H9 (cell line): ENCODE data around the gene TTN. TPM values are rescaled to one million over a fixed set of nuclear protein-coding genes. Genes with fewer than 3 reads are reported as not detected.

Source experiments
- DNase-seq: peaks from one replicate; pipeline ENCODE4 v3.0.0-alpha.2; 2017
- H2AFZ ChIP-seq: one replicate; pipeline ENCODE4 v1.6.1; 2013; ENCODE audit warnings: mild to moderate bottlenecking, low read length, control low read depth, moderate library complexity
- H2AK5ac ChIP-seq: 2 replicates; pipeline ENCODE4 v1.6.1; 2013; ENCODE audit warnings: low read length, control low read depth, mixed read lengths; ENCODE audit not compliant: insufficient read length
- H2BK120ac ChIP-seq: one replicate; pipeline ENCODE4 v1.6.1; 2013; ENCODE audit warnings: low read depth, mild to moderate bottlenecking, low read length, control low read depth, inconsistent platforms; ENCODE audit not compliant: poor library complexity, severe bottlenecking
- H2BK12ac ChIP-seq: 2 replicates; pipeline ENCODE4 v1.6.1; 2013; ENCODE audit warnings: low read length, control low read depth, mixed read lengths, low read depth; ENCODE audit not compliant: insufficient read length
- H2BK15ac ChIP-seq: 2 replicates; pipeline ENCODE4 v1.6.1; 2013; ENCODE audit warnings: low read depth, low read length, control low read depth
- H2BK20ac ChIP-seq: one replicate; pipeline ENCODE4 v1.6.1; 2013; ENCODE audit warnings: low read depth, mild to moderate bottlenecking, low read length, control low read depth, inconsistent platforms; ENCODE audit not compliant: poor library complexity, severe bottlenecking
- H2BK5ac ChIP-seq: 2 replicates; pipeline ENCODE4 v1.6.1; 2013; ENCODE audit warnings: low read length, control low read depth, mixed read lengths; ENCODE audit not compliant: insufficient read length
- H3K14ac ChIP-seq: 2 replicates; pipeline ENCODE4 v1.6.1; 2013; ENCODE audit warnings: low read length, control low read depth; ENCODE audit not compliant: insufficient read depth
- H3K18ac ChIP-seq: 2 replicates; pipeline ENCODE4 v1.6.1; 2013; ENCODE audit warnings: low read depth, mild to moderate bottlenecking, mixed read lengths, low read length, control low read depth; ENCODE audit not compliant: insufficient read length
- H3K23ac ChIP-seq: 2 replicates; pipeline ENCODE4 v1.6.1; 2013; ENCODE audit warnings: low read length, control low read depth, mixed read lengths, low read depth; ENCODE audit not compliant: insufficient read length
- H3K23me2 ChIP-seq: 2 replicates; pipeline ENCODE4 v1.6.1; 2013; ENCODE audit warnings: low read depth, mild to moderate bottlenecking, mixed read lengths, low read length, control low read depth; ENCODE audit not compliant: insufficient read length, poor library complexity, severe bottlenecking
- H3K27ac ChIP-seq: 2 replicates; pipeline ENCODE4 v1.5.1; 2013; ENCODE audit warnings: low read length, control low read depth, mixed read lengths, low read depth; ENCODE audit not compliant: insufficient read length
- H3K27me3 ChIP-seq: 2 replicates; pipeline ENCODE4 v1.6.1; 2013; ENCODE audit warnings: low read length, control low read depth, inconsistent platforms; ENCODE audit not compliant: insufficient read depth
- H3K4ac ChIP-seq: 2 replicates; pipeline ENCODE4 v1.6.1; 2013; ENCODE audit warnings: low read depth, mild to moderate bottlenecking, control low read depth, inconsistent platforms, low read length, moderate library complexity
- H3K4me1 ChIP-seq: 2 replicates; pipeline ENCODE4 v1.6.1; 2013; ENCODE audit warnings: low read length, control low read depth, inconsistent platforms; ENCODE audit not compliant: insufficient read depth
- H3K4me2 ChIP-seq: 2 replicates; pipeline ENCODE4 v1.6.1; 2013; ENCODE audit warnings: low read length, control low read depth, mixed read lengths; ENCODE audit not compliant: insufficient read length, insufficient read depth
- H3K56ac ChIP-seq: 2 replicates; pipeline ENCODE4 v1.6.1; 2013; ENCODE audit warnings: low read depth, mild to moderate bottlenecking, mixed read lengths, low read length, control low read depth; ENCODE audit not compliant: insufficient read length
- H3K79me1 ChIP-seq: 2 replicates; pipeline ENCODE4 v1.6.1; 2013; ENCODE audit warnings: low read depth, mild to moderate bottlenecking, moderate library complexity, low read length, control low read depth, inconsistent platforms; ENCODE audit not compliant: insufficient read depth, poor library complexity, severe bottlenecking
- H3K79me2 ChIP-seq: 2 replicates; pipeline ENCODE4 v1.6.1; 2013; ENCODE audit warnings: low read length, control low read depth, inconsistent platforms; ENCODE audit not compliant: insufficient read depth
- H3K9ac ChIP-seq: 2 replicates; pipeline ENCODE4 v1.6.1; 2013; ENCODE audit warnings: low read length, control low read depth, mixed read lengths; ENCODE audit not compliant: insufficient read length; ENCODE audit errors: extremely low read depth
- H3K9me3 ChIP-seq: one replicate; pipeline ENCODE4 v1.6.1; 2013; ENCODE audit warnings: low read depth, low read length, inconsistent platforms; ENCODE audit not compliant: control insufficient read depth
- H3T11ph ChIP-seq: one replicate; pipeline ENCODE4 v1.6.1; 2013; ENCODE audit warnings: mild to moderate bottlenecking, low read length, control low read depth, inconsistent platforms
- H4K20me1 ChIP-seq: one replicate; pipeline ENCODE4 v1.6.1; 2013; ENCODE audit not compliant: control insufficient read depth, insufficient read length, insufficient read depth
- H4K5ac ChIP-seq: 2 replicates; pipeline ENCODE4 v1.6.1; 2013; ENCODE audit warnings: low read depth, mild to moderate bottlenecking, mixed read lengths, low read length, control low read depth; ENCODE audit not compliant: insufficient read length
- H4K8ac ChIP-seq: replicated peaks from 2 replicates; pipeline ENCODE4 v1.6.1; 2013; ENCODE audit warnings: low read length, control low read depth, mixed read lengths, low read depth; ENCODE audit not compliant: insufficient read length
- H4K91ac ChIP-seq: 2 replicates; pipeline ENCODE4 v1.6.1; 2013; ENCODE audit warnings: low read depth, mild to moderate bottlenecking, moderate library complexity, mixed read lengths, low read length, control low read depth; ENCODE audit not compliant: insufficient read length
- H3K27ac Mint-ChIP-seq, 3 experiments: 2 replicates in 2 of 3; 3 replicates in 1 of 3; pipeline ENCODE4 v1.8.0; 2020 to 2021; ENCODE audit warnings: mixed read lengths in 3 of 3, mild to moderate bottlenecking in 1 of 3, moderate library complexity in 1 of 3
- H3K27me3 Mint-ChIP-seq: 2 replicates; pipeline ENCODE4 v1.8.0; 2021; ENCODE audit warnings: low read depth, mild to moderate bottlenecking, moderate library complexity, mixed read lengths
- H3K36me3 Mint-ChIP-seq, 3 experiments: 2 replicates in 2 of 3; 3 replicates in 1 of 3; pipeline ENCODE4 v1.8.0; 2020 to 2021; ENCODE audit warnings: low read depth in 3 of 3, mixed read lengths in 3 of 3; ENCODE audit not compliant: insufficient read depth in 1 of 3
- H3K4me1 Mint-ChIP-seq, 2 experiments: 2 replicates each; pipeline ENCODE4 v1.8.0; 2020; ENCODE audit warnings: mixed read lengths in 2 of 2
- H3K4me3 Mint-ChIP-seq, 2 experiments: 2 replicates in 1 of 2; 3 replicates in 1 of 2; pipeline ENCODE4 v1.8.0; 2020 to 2021; ENCODE audit warnings: mild to moderate bottlenecking in 2 of 2, mixed read lengths in 2 of 2, moderate library complexity in 1 of 2
- H3K9me3 Mint-ChIP-seq, 2 experiments: 2 replicates in 1 of 2; 3 replicates in 1 of 2; pipeline ENCODE4 v1.8.0; 2020; ENCODE audit warnings: mild to moderate bottlenecking in 2 of 2, mixed read lengths in 2 of 2, moderate library complexity in 1 of 2
- CTCF ChIP-seq: fragments of 200-600 bp; sonication (generic); conservative IDR thresholded peaks from 3 replicates; pipeline ENCODE4 v1.8.0; 2021; ENCODE audit warnings: antibody characterized with exemption, mild to moderate bottlenecking
- WGBS: extraction: QIAGEN DNeasy Blood & Tissue Kit; methylation state at CpG from one replicate; pipeline ENCODE4 v1.1.7; 2013; ENCODE audit warnings: missing lambda C conversion rate, low lambda C conversion rate, mixed read lengths; ENCODE audit not compliant: insufficient read length; ENCODE audit errors: extremely low coverage; 5-methylcytosine and 5-hydroxymethylcytosine counted together
- total RNA-seq: library from RNA; stranded (reverse); gene quantifications from 2 replicates; pipeline ENCODE4 v1.2.1, GENCODE V29; 2021

Gene TTN
- total RNA-seq, 1 experiment from 2014 or later, result 0.70 TPM

GRCh38 chr2:178730049-178730448 is 77.2 kb downstream of the TTN start:
- no peak for TF ChIP-seq CTCF
- Mint-ChIP-seq H3K9me3 (no peaks in the 10 kb centered on the region), H3K36me3 (no peaks in the 10 kb centered on the region), H3K4me3 (no peak overlapping the region), H3K4me1 (no peaks in the 10 kb centered on the region), H3K27me3 (no peaks in the 10 kb centered on the region), H3K27ac (no peak overlapping the region)
- H2BK15ac ChIP-seq, result no peak overlapping the region
- no peak overlapping the region for H2AFZ ChIP-seq
- H3K23ac ChIP-seq, result no peak overlapping the region
- no peak overlapping the region for H2AK5ac ChIP-seq
- no peaks in the 10 kb centered on the region for H3K27me3 ChIP-seq
- WGBS, result no CpG with 5 or more reads among the region's 2 CpGs
- H4K91ac ChIP-seq, result no peak overlapping the region
- no peak overlapping the region for H2BK5ac ChIP-seq
- no peak overlapping the region for H4K8ac ChIP-seq
- H2BK12ac ChIP-seq, result no peak overlapping the region
- H3K18ac ChIP-seq, result no peak overlapping the region
- H3K9me3 ChIP-seq, result no peaks in the 10 kb centered on the region
- H4K5ac ChIP-seq, result no peak overlapping the region
- H3K56ac ChIP-seq, result no peak overlapping the region
- H3K4ac ChIP-seq, result no peak overlapping the region
- H3K23me2 ChIP-seq, result no peaks in the 10 kb centered on the region
- H3K79me1 ChIP-seq, result no peaks in the 10 kb centered on the region
- H3K79me2 ChIP-seq, result no peaks in the 10 kb centered on the region
- no peak overlapping the region for H2BK120ac ChIP-seq
- H3K4me2 ChIP-seq, result no peak overlapping the region
- H4K20me1 ChIP-seq, result no peaks in the 10 kb centered on the region
- no peak overlapping the region for H3K14ac ChIP-seq
- DNase-seq, result no peak
- no peak overlapping the region for H3K27ac ChIP-seq
- H2BK20ac ChIP-seq, result no peak overlapping the region
- H3K4me1 ChIP-seq, result no peaks in the 10 kb centered on the region
- no peak overlapping the region for H3T11ph ChIP-seq
- H3K9ac ChIP-seq, result no peak overlapping the region
